A673 (cell line): ENCODE data around the gene IKZF3. TPM values are rescaled to one million over a fixed set of nuclear protein-coding genes. Genes with fewer than 3 reads are reported as not detected.

Experiments
- BruUV-seq: library from RNA; stranded (reverse); fragments of 400-500 nt; replicated peaks from 2 replicates; lab custom pipeline; 2021; lab: Mats Ljungman, UMichigan
- CTCF ChIA-PET: fragments of 300-600 bp; sonication (Branson Sonifier 250); formaldehyde crosslinking; loops from one replicate; lab custom pipeline; 2022; ENCODE audit warnings: antibody characterized with exemption; lab: Charles Lee
- POLR2A ChIA-PET: fragments of 300-600 bp; sonication (Branson Sonifier 250); formaldehyde crosslinking; loops from one replicate; lab custom pipeline; 2022; ENCODE audit warnings: antibody characterized with exemption; ENCODE audit not compliant: low non-redundant PET; lab: Charles Lee
- DNase-seq: peaks from one replicate; pipeline ENCODE4 v3.0.0-alpha.2; 2015; ENCODE audit warnings: low spot score
- H3K27ac ChIP-seq: fragments of 200-600 bp; sonication (generic); 2 replicates; pipeline ENCODE4 v1.5.1; 2016; ENCODE audit warnings: mixed run types, low read depth, mild to moderate bottlenecking, mixed read lengths, antibody characterized with exemption, low read length; ENCODE audit not compliant: poor library complexity, severe bottlenecking
- H3K27me3 ChIP-seq: fragments of 200-600 bp; sonication (generic); replicated peaks from 2 replicates; pipeline ENCODE4 v1.6.1; 2017; ENCODE audit warnings: mixed run types, low read depth, mild to moderate bottlenecking, mixed read lengths, antibody characterized with exemption, low read length; ENCODE audit not compliant: insufficient read depth, poor library complexity
- H3K36me3 ChIP-seq: fragments of 200-600 bp; sonication (generic); 2 replicates; pipeline ENCODE4 v1.6.1; 2016; ENCODE audit warnings: mixed run types, mild to moderate bottlenecking, mixed read lengths, antibody characterized with exemption, low read length; ENCODE audit not compliant: insufficient read depth, poor library complexity, severe bottlenecking
- H3K4me1 ChIP-seq: fragments of 200-600 bp; sonication (generic); 2 replicates; pipeline ENCODE4 v1.6.1; 2017; ENCODE audit warnings: mixed run types, mild to moderate bottlenecking, mixed read lengths, antibody characterized with exemption, low read length; ENCODE audit not compliant: insufficient read depth, poor library complexity, severe bottlenecking
- H3K4me3 ChIP-seq: fragments of 200-600 bp; sonication (generic); 2 replicates; pipeline ENCODE4 v1.5.1; 2016; ENCODE audit warnings: low read depth, mixed run types, mild to moderate bottlenecking, mixed read lengths, low read length; ENCODE audit not compliant: poor library complexity, severe bottlenecking
- H3K9me3 ChIP-seq: fragments of 200-600 bp; sonication (generic); 2 replicates; pipeline ENCODE4 v1.6.1; 2016; ENCODE audit warnings: mixed run types, low read depth, mild to moderate bottlenecking, mixed read lengths, antibody characterized with exemption, low read length; ENCODE audit not compliant: poor library complexity, severe bottlenecking
- EZH2 ChIP-seq: fragments of 200-600 bp; sonication (generic); IDR thresholded peaks from 2 replicates; pipeline ENCODE4 v1.6.1; 2017; ENCODE audit warnings: borderline replicate concordance, low read depth, mild to moderate bottlenecking, mixed read lengths, antibody characterized with exemption, low read length; ENCODE audit not compliant: poor library complexity, severe bottlenecking
- intact Hi-C: fragments of 100-400 bp; cut with micrococcal nuclease; formaldehyde crosslinking; loops from one replicate; pipeline ENCODE4 v1.10.0; 2022; ENCODE audit not compliant: unreplicated experiment
- total RNA-seq: library from RNA; stranded (reverse); gene quantifications from 2 replicates; pipeline ENCODE4 v1.2.3, GENCODE V29; 2021
- TF ChIP-seq, protein P1 (sequence below): fragments of 300-800, 200-600 bp; sonication (generic); conservative IDR thresholded peaks from 2 replicates; pipeline ENCODE4 v1.5.1; 2017; ENCODE audit warnings: low read depth, mild to moderate bottlenecking, antibody characterized with exemption, low read length, moderate library complexity, mixed read lengths

IKZF3 gene
- total RNA-seq, 1 experiment from 2014 or later: not detected

DNA sequence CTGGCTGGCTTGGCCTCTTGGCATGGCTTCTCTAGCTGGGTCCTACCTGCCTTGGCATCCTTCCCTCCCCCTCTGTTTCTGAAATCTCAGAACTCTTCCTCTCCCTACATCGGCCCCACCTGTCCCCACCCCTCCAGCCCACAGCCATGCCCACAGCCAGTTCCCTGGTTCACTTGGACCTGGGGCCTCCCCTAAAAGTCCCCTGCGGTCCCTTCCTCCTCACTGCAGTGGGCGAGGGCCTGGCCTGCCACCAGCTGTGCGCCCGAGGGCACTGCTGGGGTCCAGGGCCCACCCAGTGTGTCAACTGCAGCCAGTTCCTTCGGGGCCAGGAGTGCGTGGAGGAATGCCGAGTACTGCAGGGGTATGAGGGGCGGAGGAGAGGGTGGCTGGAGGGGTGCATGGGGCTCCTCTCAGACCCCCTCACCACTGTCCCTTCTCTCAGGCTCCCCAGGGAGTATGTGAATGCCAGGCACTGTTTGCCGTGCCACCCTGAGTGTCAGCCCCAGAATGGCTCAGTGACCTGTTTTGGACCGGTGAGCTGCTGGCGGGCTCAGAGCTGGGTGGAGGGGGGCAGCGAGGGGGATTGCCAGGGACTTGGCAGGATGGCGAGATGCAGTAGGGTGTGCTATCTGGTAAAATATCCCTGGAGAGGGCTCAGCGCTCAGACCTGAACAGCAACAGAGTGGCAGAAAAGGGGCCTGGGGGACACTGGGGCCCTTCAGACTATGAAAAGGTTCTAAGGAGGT lies 147.9 kb downstream of the IKZF3 start:
- no peaks in the 10 kb centered on the region for H3K27me3 ChIP-seq
- no peak overlapping the region for H3K4me3 ChIP-seq
- ChIA-PET POLR2A (no interaction called here), CTCF (no interaction called here)
- H3K9me3 ChIP-seq: no peaks in the 10 kb centered on the region
- no TSS peak for BruUV-seq
- H3K27ac ChIP-seq: no peak overlapping the region
- TF ChIP-seq, protein P1, sequence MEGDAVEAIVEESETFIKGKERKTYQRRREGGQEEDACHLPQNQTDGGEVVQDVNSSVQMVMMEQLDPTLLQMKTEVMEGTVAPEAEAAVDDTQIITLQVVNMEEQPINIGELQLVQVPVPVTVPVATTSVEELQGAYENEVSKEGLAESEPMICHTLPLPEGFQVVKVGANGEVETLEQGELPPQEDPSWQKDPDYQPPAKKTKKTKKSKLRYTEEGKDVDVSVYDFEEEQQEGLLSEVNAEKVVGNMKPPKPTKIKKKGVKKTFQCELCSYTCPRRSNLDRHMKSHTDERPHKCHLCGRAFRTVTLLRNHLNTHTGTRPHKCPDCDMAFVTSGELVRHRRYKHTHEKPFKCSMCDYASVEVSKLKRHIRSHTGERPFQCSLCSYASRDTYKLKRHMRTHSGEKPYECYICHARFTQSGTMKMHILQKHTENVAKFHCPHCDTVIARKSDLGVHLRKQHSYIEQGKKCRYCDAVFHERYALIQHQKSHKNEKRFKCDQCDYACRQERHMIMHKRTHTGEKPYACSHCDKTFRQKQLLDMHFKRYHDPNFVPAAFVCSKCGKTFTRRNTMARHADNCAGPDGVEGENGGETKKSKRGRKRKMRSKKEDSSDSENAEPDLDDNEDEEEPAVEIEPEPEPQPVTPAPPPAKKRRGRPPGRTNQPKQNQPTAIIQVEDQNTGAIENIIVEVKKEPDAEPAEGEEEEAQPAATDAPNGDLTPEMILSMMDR: no peak
- no peak for TF ChIP-seq EZH2
- H3K4me1 ChIP-seq: no peaks in the 10 kb centered on the region
- no peaks in the 10 kb centered on the region for H3K36me3 ChIP-seq
- intact Hi-C loops: no loop called here
- no peak for DNase-seq

DNA sequence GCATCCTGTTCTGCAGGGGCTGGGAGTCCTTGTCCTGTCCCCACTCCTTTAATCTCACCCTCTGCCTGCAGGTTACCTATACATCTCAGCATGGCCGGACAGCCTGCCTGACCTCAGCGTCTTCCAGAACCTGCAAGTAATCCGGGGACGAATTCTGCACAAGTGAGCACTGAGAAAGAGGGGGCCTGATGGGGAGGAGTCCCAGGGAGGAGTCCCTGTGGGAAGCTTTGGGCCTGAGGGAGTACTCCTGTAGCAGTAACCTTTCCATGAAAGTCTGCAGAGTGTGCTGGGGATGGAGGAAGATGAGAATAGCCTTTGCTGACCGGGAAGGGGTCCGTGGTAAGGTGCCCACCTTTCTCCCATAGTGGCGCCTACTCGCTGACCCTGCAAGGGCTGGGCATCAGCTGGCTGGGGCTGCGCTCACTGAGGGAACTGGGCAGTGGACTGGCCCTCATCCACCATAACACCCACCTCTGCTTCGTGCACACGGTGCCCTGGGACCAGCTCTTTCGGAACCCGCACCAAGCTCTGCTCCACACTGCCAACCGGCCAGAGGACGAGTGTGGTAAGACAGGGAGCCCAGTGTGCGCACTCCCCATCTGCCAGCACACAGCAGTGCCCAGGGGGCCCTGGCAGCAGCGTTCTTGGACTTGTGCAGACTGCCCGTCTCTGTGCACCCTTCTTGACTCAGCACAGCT lies 148.6 kb downstream of the IKZF3 start:
- Histone ChIP-seq H3K9me3 (no peaks in the 10 kb centered on the region), H3K4me1 (no peaks in the 10 kb centered on the region), H3K27me3 (no peaks in the 10 kb centered on the region), H3K4me3 (no peak overlapping the region), H3K27ac (no peak overlapping the region), H3K36me3 (no peaks in the 10 kb centered on the region)
- POLR2A ChIA-PET: no interaction called here
- DNase-seq: no peak
- no TSS peak for BruUV-seq
- intact Hi-C loops: no loop called here
- TF ChIP-seq, protein P1: no peak
- no peak for TF ChIP-seq EZH2
- CTCF ChIA-PET: no interaction called here

DNA sequence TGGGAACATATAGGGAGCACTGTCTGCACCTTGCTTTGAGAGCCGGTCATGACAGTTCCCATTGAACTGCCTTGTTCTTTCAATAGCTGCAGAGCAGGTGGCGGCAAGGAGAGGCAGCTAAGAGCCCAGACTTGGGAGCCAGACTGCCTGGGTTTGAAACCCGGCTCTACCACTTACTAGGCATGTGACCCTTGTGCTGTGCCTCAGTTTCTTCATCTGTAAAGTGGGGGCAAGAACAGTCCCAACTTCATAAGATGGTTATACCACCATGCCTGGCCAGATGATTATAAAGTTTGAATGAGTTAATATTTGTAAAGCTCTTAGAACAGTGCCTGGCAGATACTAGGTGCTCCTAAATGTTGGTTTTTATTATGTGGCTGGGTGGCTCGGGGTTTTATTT lies 149.9 kb downstream of the IKZF3 start:
- intact Hi-C loops: no loop called here
- TF ChIP-seq, protein P1: no peak
- no peak for TF ChIP-seq EZH2
- no peaks in the 10 kb centered on the region for H3K4me1 ChIP-seq
- H3K9me3 ChIP-seq: no peaks in the 10 kb centered on the region
- no peak overlapping the region for H3K4me3 ChIP-seq
- ChIA-PET CTCF (no interaction called here), POLR2A (no interaction called here)
- no peak overlapping the region for H3K27ac ChIP-seq
- BruUV-seq: no TSS peak
- DNase-seq: no peak
- H3K27me3 ChIP-seq: no peaks in the 10 kb centered on the region
- no peaks in the 10 kb centered on the region for H3K36me3 ChIP-seq
